ENCODE measurements around the gene DCAF16. TPM values are rescaled to one million over a fixed set of nuclear protein-coding genes. Genes with fewer than 3 reads are reported as not detected.

DCAF16 gene
- total RNA-seq, 2 experiments from 2014 or later = 42.4 to 44.5 TPM

DNA sequence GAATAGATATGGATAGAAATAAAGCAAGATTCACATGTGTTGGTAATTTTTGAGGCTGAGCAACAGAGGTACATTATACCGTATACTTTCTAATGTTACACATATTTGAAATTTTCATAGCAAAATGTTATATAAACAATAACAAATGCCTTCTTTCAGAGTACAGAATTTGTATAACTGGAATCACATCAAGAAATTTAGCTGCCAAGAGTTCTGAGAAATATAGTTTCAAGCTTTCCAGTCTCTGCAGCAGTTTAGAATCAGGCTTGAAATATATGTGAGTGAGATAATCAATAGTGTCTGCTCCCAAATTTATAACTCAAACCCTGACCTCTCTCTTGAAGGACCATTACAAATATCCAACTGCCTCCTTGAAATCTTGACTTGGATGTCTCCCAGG is 52.9 kb downstream of the DCAF16 start:
- ChIA-PET POLR2A (no interaction called here), CTCF (no interaction called here)
- Mint-ChIP-seq H3K27ac (no peak overlapping the region), H3K36me3 (ENCODE audit: low read depth) (no peaks in the 10 kb centered on the region), H3K4me1 (ENCODE audit: low read depth) (no peaks in the 10 kb centered on the region), H3K9me3 (no peaks in the 10 kb centered on the region), H3K27me3 (peaks cover 2% of the 10 kb centered on the region), H3K4me3 (no peak overlapping the region)
- DNase-seq (no peak), ATAC-seq (no peak)
- TF ChIP-seq, protein P1, sequence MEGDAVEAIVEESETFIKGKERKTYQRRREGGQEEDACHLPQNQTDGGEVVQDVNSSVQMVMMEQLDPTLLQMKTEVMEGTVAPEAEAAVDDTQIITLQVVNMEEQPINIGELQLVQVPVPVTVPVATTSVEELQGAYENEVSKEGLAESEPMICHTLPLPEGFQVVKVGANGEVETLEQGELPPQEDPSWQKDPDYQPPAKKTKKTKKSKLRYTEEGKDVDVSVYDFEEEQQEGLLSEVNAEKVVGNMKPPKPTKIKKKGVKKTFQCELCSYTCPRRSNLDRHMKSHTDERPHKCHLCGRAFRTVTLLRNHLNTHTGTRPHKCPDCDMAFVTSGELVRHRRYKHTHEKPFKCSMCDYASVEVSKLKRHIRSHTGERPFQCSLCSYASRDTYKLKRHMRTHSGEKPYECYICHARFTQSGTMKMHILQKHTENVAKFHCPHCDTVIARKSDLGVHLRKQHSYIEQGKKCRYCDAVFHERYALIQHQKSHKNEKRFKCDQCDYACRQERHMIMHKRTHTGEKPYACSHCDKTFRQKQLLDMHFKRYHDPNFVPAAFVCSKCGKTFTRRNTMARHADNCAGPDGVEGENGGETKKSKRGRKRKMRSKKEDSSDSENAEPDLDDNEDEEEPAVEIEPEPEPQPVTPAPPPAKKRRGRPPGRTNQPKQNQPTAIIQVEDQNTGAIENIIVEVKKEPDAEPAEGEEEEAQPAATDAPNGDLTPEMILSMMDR (IDR thresholded peaks at IDR 0.05) = no peak
- intact Hi-C loops (cut with micrococcal nuclease) = no loop called here

DNA sequence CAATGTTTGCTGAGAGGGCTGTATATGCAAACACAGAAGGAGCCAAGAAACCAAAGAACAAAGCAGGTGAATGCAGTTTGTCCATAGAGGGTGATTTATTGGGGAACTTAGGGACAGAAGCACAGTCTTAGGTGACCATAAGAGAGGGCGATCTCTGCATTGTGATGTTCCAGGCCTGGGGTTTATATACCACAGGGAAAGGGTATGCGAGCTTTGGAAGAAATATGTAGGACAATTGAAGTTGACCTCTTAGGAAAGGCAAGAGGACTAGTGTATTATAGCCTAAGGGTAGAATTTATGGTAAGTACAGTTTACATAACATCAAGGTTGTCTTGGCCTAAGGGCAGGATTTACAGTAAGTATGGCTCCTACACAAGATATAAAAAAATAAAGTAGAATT is 56.9 kb downstream of the DCAF16 start:
- ATAC-seq (no peak), DNase-seq (no peak)
- Mint-ChIP-seq H3K4me3 (no peak overlapping the region), H3K4me1 (ENCODE audit: low read depth) (no peaks in the 10 kb centered on the region), H3K36me3 (ENCODE audit: low read depth) (no peaks in the 10 kb centered on the region), H3K27me3 (peaks cover 2% of the 10 kb centered on the region), H3K27ac (no peak overlapping the region), H3K9me3 (no peaks in the 10 kb centered on the region)
- ChIA-PET CTCF (no interaction called here), POLR2A (no interaction called here)
- intact Hi-C loops (cut with micrococcal nuclease) = no loop called here
- TF ChIP-seq, protein P1 (IDR thresholded peaks at IDR 0.05) = no peak

Other genes starting within 250 kb of the DCAF16 start
- gene LAP3, start 233.6 kb downstream of the DCAF16 start, total RNA-seq = 100 to 1,000 TPM; 100 to 101 TPM
- 10 to 100 TPM; 56.3 to 60.8 TPM for gene MED28, start 196.1 kb downstream of the DCAF16 start, total RNA-seq
- gene FAM184B, start 29.1 kb downstream of the DCAF16 start, total RNA-seq = under 1 TPM in 1 of 2 experiments, not detected in 1; 0.05 TPM
- 10 to 100 TPM; 63.3 to 65.9 TPM for gene NCAPG, start 222 bp upstream of the DCAF16 start, total RNA-seq
- 10 to 100 TPM in 1 of 2 experiments, 1 to 10 TPM in 1; 8.9 to 10.3 TPM for gene LCORL, start 211.0 kb upstream of the DCAF16 start, total RNA-seq

All from activated CD8-positive, alpha-beta T cell treated with anti-CD3 and anti-CD28 coated beads for 36 hours (primary cell).